SJSA1 (cell line): ENCODE measurements around the gene PRDM16. TPM values are rescaled to one million over a fixed set of nuclear protein-coding genes. Genes with fewer than 3 reads are reported as not detected.

Experiments used
- DNase-seq, 2 experiments: peaks; one replicate each; pipeline ENCODE4 v3.0.0-alpha.2; 2015 to 2020; ENCODE audit warnings: low spot score in 2 of 2, low read depth in 1 of 2
- H3K27ac ChIP-seq: fragments of 250-450 bp; sonication (Bioruptor Pico); 2 replicates; pipeline ENCODE4 v1.5.1; 2020; ENCODE audit warnings: mild to moderate bottlenecking, moderate library complexity
- H3K27me3 ChIP-seq: fragments of 250-450 bp; sonication (Bioruptor Pico); replicated peaks from 2 replicates; pipeline ENCODE4 v1.5.1; 2020; ENCODE audit warnings: mild to moderate bottlenecking, moderate library complexity
- H3K36me3 ChIP-seq: fragments of 250-450 bp; sonication (Bioruptor Pico); 2 replicates; pipeline ENCODE4 v1.5.1; 2020; ENCODE audit warnings: mild to moderate bottlenecking
- H3K4me1 ChIP-seq: fragments of 250-450 bp; sonication (Bioruptor Pico); replicated peaks from 2 replicates; pipeline ENCODE4 v1.6.1; 2021; ENCODE audit warnings: mild to moderate bottlenecking
- H3K4me3 ChIP-seq: fragments of 250-450 bp; sonication (Bioruptor Pico); 2 replicates; pipeline ENCODE4 v1.5.1; 2020; ENCODE audit warnings: mild to moderate bottlenecking
- H3K9me3 ChIP-seq: fragments of 250-450 bp; sonication (Bioruptor Pico); replicated peaks from 2 replicates; pipeline ENCODE4 v1.5.1; 2020; ENCODE audit warnings: mild to moderate bottlenecking
- total RNA-seq: library from RNA; depleted of rRNA; stranded (reverse); fragments of >200 nt; shearing (Covaris generic); gene quantifications from 2 replicates; pipeline ENCODE4 v1.2.3, GENCODE V29; 2014

The PRDM16 gene
- total RNA-seq, 1 experiment from 2014 or later: 0.05 TPM

- Histone ChIP-seq H3K27me3 (no peaks in the 10 kb centered on the region), H3K36me3 (no peaks in the 10 kb centered on the region), H3K4me1 (no peaks in the 10 kb centered on the region), H3K9me3 (no peaks in the 10 kb centered on the region; the same call in 1 of the 2 replicates), H3K4me3 (no peak overlapping the region), H3K27ac (no peak overlapping the region)
- DNase-seq: no peak
Measured at GRCh38 chr1:3172431-3173380, 103.7 kb downstream of the PRDM16 start.

- Histone ChIP-seq H3K4me3 (no peak overlapping the region), H3K36me3 (no peaks in the 10 kb centered on the region), H3K27ac (no peak overlapping the region), H3K9me3 (peaks cover 2% of the 10 kb centered on the region; the same call in 1 of the 2 replicates), H3K27me3 (no peaks in the 10 kb centered on the region), H3K4me1 (no peaks in the 10 kb centered on the region)
- DNase-seq: no peak
Measured at GRCh38 chr1:3173381-3173980, 104.5 kb downstream of the PRDM16 start.

- Histone ChIP-seq H3K4me1 (no peaks in the 10 kb centered on the region), H3K27ac (no peak overlapping the region), H3K4me3 (no peak overlapping the region), H3K9me3 (peaks cover 6% of the 10 kb centered on the region; the same call in 1 of the 2 replicates), H3K27me3 (no peaks in the 10 kb centered on the region), H3K36me3 (no peaks in the 10 kb centered on the region)
- DNase-seq: no peak
Measured at GRCh38 chr1:3174487-3175247, 105.7 kb downstream of the PRDM16 start.

GRCh38 chr1:3175486-3175885 is 106.5 kb downstream of the PRDM16 start:
- Histone ChIP-seq H3K4me1 (no peaks in the 10 kb centered on the region), H3K27me3 (no peaks in the 10 kb centered on the region), H3K27ac (no peak overlapping the region), H3K9me3 (peaks cover 8% of the 10 kb centered on the region; the same call in 1 of the 2 replicates), H3K4me3 (no peak overlapping the region), H3K36me3 (no peaks in the 10 kb centered on the region)
- no peak for DNase-seq

- no peak for DNase-seq
- Histone ChIP-seq H3K9me3 (peaks cover 9% of the 10 kb centered on the region; the same call in 1 of the 2 replicates), H3K4me1 (no peaks in the 10 kb centered on the region), H3K27ac (no peak overlapping the region), H3K36me3 (no peaks in the 10 kb centered on the region), H3K27me3 (no peaks in the 10 kb centered on the region), H3K4me3 (no peak overlapping the region)
Measured at GRCh38 chr1:3176028-3176427, 107.0 kb downstream of the PRDM16 start.

DNA sequence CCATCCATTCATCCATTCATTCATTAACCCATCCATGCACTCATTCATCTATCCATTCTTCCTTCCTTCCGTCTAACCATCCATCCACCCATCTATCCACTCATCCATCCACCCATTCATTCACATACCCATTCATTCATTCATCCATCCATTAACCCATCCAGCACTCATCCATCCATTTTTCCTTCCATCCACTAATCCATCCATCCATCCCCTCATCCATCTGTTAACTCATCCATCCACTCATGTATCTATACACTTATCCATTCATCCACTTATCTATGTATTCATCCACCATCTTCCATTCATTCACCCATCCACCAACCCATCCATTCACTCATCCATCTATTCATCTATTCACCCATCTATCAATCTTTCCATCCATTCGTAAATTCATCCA is 107.8 kb downstream of the PRDM16 start:
- Histone ChIP-seq H3K36me3 (no peaks in the 10 kb centered on the region), H3K4me1 (no peaks in the 10 kb centered on the region), H3K9me3 (peaks cover 10% of the 10 kb centered on the region), H3K4me3 (no peak overlapping the region), H3K27ac (no peak overlapping the region), H3K27me3 (no peaks in the 10 kb centered on the region)
- DNase-seq: no peak

- H3K27me3 ChIP-seq: no peaks in the 10 kb centered on the region
- H3K4me1 ChIP-seq: no peaks in the 10 kb centered on the region
- H3K27ac ChIP-seq: no peak overlapping the region
- peaks cover 20% of the 10 kb centered on the region for H3K9me3 ChIP-seq
- H3K4me3 ChIP-seq: no peak overlapping the region
- no peak for DNase-seq
- H3K36me3 ChIP-seq: no peaks in the 10 kb centered on the region
Measured at GRCh38 chr1:3178279-3178678, 109.3 kb downstream of the PRDM16 start.

DNA sequence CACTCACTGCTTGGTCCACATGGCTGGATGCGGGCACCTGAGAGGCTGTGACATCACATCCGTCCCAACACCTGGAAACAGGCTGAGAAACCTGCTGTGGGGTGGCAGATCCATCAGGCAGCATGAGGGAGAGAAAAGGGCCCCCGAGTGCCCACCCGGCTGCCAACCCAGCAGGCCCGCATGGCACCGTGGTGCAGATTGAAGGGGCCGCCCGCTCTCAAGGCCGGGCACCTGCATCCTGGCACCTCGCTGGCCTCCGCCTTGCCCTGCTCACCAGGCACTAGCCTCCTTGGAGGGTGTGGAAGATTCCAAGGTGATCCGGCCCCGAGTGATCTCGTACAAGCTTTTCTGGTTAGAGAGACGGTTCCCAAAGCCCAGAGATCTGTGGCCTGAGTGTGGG is 110.5 kb downstream of the PRDM16 start:
- no peak for DNase-seq
- Histone ChIP-seq H3K9me3 (peaks cover 20% of the 10 kb centered on the region), H3K4me1 (no peaks in the 10 kb centered on the region), H3K36me3 (no peaks in the 10 kb centered on the region), H3K27me3 (no peaks in the 10 kb centered on the region), H3K4me3 (no peak overlapping the region), H3K27ac (no peak overlapping the region)

- Histone ChIP-seq H3K27me3 (no peaks in the 10 kb centered on the region), H3K36me3 (no peaks in the 10 kb centered on the region), H3K9me3 (peaks cover 22% of the 10 kb centered on the region), H3K27ac (no peak overlapping the region), H3K4me3 (no peak overlapping the region), H3K4me1 (no peaks in the 10 kb centered on the region)
- no peak for DNase-seq
Measured at GRCh38 chr1:3180915-3181314, 111.9 kb downstream of the PRDM16 start.

GRCh38 chr1:3181956-3182355 is 113.0 kb downstream of the PRDM16 start:
- no peak for DNase-seq
- H3K9me3 ChIP-seq: peaks cover 24% of the 10 kb centered on the region
- no peak overlapping the region for H3K4me3 ChIP-seq
- no peaks in the 10 kb centered on the region for H3K4me1 ChIP-seq
- no peak overlapping the region for H3K27ac ChIP-seq
- H3K27me3 ChIP-seq: no peaks in the 10 kb centered on the region
- H3K36me3 ChIP-seq: no peaks in the 10 kb centered on the region

DNA sequence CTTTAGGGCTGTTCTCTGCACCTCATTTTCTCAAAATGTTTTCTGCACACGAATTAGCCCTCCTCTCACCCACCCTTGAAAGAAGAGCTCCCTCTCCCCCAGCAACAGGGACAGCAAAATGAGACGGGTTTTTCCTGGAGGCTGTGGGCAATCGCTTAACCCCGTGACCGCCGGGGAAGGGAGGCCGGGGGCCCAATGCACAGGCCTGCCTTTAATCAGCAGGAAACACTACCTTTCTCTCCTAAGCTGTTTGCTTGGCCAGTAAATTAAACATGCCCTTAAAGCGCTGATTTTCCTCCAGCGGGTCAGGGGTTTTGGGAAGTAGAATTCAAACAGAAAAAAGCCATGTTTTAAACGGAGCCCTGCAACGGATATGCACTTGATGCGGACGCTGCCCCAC is 114.4 kb downstream of the PRDM16 start:
- DNase-seq: no peak
- Histone ChIP-seq H3K4me3 (no peak overlapping the region), H3K36me3 (no peaks in the 10 kb centered on the region), H3K4me1 (no peaks in the 10 kb centered on the region), H3K9me3 (peaks cover 22% of the 10 kb centered on the region), H3K27me3 (no peaks in the 10 kb centered on the region), H3K27ac (no peak overlapping the region)

GRCh38 chr1:3183813-3184212 is 114.8 kb downstream of the PRDM16 start:
- no peak overlapping the region for H3K4me3 ChIP-seq
- no peaks in the 10 kb centered on the region for H3K4me1 ChIP-seq
- no peaks in the 10 kb centered on the region for H3K27me3 ChIP-seq
- no peak for DNase-seq
- H3K27ac ChIP-seq: no peak overlapping the region
- peaks cover 22% of the 10 kb centered on the region for H3K9me3 ChIP-seq
- no peaks in the 10 kb centered on the region for H3K36me3 ChIP-seq

DNA sequence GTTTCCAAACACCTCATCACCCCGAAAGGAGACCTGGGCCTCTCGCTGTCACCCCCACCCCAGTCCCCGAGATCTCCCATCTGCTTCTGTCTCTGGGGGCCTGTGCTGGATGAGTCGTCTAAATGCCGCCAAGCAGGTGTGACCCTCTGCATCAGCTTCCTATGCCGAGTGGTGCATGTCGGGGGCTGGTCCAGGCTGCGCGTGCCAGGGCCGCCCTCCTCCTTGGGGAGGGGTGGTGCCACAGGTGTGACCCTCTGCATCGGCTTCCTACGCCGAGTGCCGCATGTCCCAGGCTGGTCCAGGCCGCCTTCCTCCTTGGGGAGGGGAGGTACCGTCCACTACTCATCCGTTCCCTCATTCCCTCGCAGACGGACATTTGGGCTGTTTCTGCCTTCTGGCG is 115.7 kb downstream of the PRDM16 start:
- peaks cover 19% of the 10 kb centered on the region for H3K9me3 ChIP-seq
- no peak overlapping the region for H3K4me3 ChIP-seq
- no peaks in the 10 kb centered on the region for H3K4me1 ChIP-seq
- no peak for DNase-seq
- no peaks in the 10 kb centered on the region for H3K36me3 ChIP-seq
- H3K27ac ChIP-seq: no peak overlapping the region
- H3K27me3 ChIP-seq: no peaks in the 10 kb centered on the region
